Activated CD4-positive, alpha-beta T cell treated with anti-CD3 and anti-CD28 coated beads, Interleukin-2, amount 50 U/mL, for 16 hours (primary cell): Measurements from ENCODE around the gene TBC1D12.
"Not testable (repeated sequence)": the region's sequence is repeated elsewhere in the genome, so short reads cannot be mapped to it uniquely, and the experiment has no call there.

Source experiments
- DNase-seq: peaks from one replicate; pipeline ENCODE4 v3.0.0-alpha.2; 2020

The TBC1D12 gene

DNA sequence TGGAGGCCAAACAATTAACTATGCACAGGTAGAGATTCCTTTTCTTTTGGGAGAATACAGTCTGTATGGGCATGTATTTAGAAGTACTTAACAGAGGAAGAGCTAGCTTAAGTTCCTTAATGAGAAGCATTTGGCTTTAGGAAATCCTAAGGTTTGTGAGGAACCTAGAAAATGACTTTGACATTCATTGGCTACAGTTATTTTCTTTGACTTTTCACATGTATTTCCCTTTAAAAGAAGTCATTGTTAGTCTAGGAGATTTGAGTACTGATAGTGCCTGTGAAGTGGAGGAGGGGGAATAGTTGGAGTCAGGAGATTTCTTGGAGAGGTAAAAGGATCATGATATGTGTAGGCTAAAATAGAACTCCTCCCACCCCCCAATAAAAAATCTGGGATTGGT, 146.9 kb downstream of the TBC1D12 start:
- no peak for DNase-seq

DNA sequence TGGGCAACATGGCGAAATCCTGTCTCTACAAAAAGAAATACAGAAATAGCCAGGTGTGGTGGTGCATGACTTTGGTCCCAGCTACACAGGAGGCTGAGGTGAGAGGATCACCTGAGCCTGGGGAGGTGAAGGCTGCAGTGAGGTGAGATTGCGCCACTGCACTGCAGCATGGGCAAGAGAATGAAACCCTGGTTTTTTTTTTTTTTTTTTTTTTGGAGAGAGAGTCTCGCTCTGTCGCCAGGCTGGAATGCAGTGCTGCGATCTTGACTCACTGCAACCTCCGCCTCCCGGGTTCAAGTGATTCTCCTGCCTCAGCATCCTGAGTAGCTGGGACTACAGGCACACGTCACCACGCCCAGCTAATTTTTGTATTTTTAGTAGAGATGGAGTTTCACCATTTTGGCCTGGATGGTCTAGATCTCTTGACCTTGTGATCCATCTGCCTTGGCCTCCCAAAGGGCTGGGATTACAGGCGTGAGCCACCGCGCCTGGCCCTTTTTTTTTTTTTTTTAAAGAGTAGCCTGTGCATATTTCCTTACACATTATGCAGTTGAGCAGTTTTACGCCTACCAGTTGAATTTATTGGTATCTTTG, 165.5 kb downstream of the TBC1D12 start:
- DNase-seq = not testable (repeated sequence)

DNA sequence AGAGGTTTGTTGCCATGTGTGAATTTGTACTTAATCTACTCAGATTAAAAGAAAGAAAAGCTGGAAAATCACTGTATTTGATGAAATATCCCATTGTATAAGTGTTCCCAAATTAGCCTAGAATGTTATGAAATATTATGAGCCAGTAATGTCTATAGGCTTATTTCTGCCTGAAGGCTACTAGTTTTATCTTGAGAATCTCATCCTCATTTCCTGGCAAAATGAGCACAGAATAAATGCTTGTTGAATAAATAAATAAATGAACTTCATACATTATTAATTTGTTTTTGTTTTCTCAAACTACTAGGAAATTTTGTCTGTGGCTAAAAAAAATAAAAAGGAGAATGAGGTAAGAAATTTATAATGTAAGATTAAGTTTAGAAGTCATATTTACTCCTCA, 168.7 kb downstream of the TBC1D12 start:
- DNase-seq = no peak

DNA sequence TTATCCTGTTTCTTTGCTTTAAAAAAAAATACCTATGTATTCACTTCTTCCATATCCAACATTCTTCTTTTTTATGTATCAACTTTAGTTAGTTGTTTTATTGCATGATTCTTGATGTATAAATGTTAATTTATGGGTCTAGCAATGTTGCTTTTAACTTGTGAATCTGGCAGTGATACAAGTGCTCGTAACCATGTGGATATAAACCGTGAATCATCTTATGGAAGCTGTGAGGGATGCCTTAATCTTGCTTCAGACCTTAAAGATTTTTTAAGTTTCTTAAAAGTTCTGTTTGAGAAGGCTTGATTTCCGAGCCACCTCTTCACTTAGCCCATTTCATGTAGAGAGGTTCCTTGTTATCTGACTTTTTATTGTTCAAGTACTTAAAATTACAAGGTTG, 169.2 kb downstream of the TBC1D12 start:
- DNase-seq = no peak

DNA sequence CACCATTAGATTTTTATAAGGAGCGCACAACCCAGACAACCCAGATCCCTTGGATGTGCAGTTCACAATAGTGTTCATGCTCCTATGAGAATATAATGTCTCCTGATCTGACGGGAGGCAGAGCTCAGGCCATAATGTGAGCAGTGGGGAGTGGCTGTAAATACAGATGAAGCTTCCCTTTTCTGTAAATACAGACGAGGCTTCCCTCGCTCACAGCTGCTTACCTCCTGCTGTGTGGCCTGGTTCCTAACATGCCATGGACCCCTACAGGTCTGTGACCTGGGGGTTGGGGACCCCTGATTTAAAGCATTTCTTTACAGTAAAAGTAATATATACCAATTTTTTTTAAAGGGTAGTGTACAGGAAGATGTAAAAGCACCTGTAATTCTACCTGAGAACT, 176.4 kb downstream of the TBC1D12 start:
- DNase-seq = no peak

DNA sequence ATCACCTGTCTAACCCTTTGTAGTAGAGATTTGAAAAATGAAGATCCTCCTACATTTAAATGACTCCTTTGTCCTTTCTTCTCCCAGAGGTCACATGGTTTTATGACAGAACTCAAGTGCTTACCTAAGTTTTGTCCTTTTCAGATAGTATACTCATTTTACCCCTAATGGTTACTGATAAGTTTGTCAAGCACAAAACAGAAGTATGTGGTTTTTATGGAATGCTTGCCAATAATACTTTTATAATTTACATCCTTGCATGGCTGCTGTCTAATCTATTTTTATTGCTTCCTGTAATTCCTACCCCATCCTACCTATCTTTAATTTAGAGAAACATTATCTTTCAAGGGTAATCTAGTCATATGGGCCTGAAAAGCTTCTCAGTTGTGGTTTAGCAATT, 180.8 kb downstream of the TBC1D12 start:
- no peak for DNase-seq
